Measurements from ENCODE around the gene MBD3L2B.

The MBD3L2B gene

DNA sequence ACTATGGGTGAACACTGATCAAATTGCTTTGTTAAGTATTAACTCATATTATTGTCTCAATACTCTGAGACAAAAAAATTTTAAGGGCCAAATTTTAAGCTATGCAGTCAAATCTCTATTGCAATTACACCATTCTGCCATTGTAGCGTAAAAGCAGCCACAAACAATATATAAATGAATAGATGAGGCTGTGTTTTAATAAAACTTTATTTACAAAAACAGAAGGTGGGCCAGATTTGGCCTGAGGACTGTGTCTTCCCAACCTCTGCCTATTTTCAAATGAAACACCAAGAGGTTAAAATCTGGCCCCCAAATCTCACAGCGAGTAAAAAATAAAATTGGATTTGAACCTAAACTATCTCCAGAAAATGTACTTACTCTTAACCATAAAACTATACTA is 51.7 kb downstream of the MBD3L2B start:
- Histone ChIP-seq H3K4me3 (no peak overlapping the region), H3K4me1 (peaks cover 0 to 4% (median 0%) of the 10 kb centered on the region in 4 donors), H3K27me3 (no peaks in the 10 kb centered on the region), H3K27ac (no peak overlapping the region), H3K9me3 (no peaks in the 10 kb centered on the region), H3K36me3 (no peaks in the 10 kb centered on the region)
- DNase-seq, result no peak
- intact Hi-C loops (cut with DNase I; ENCODE audit: low total_unique reads), result no loop called here
- no peak for TF ChIP-seq CTCF (IDR thresholded peaks at IDR 0.05)
